ENCODE results near the gene BGN. TPM values are rescaled to one million over a fixed set of nuclear protein-coding genes. Genes with fewer than 3 reads are reported as not detected.

BGN gene
- total RNA-seq, 1 donor from 2014 or later = 0.56 TPM

GRCh38 chrX:153513265-153513664 is 18.5 kb downstream of the BGN start:
- Mint-ChIP-seq H3K4me1 (ENCODE audit: low read depth, unreplicated experiment) (peaks cover 9% of the 10 kb centered on the region), H3K4me3 (ENCODE audit: unreplicated experiment) (no peak overlapping the region), H3K27ac (ENCODE audit: unreplicated experiment) (no peak overlapping the region), H3K9me3 (ENCODE audit: unreplicated experiment) (peaks cover 5% of the 10 kb centered on the region), H3K27me3 (ENCODE audit: unreplicated experiment) (peaks cover 4% of the 10 kb centered on the region), H3K36me3 (ENCODE audit: unreplicated experiment) (no peaks in the 10 kb centered on the region)
- no peak for TF ChIP-seq CTCF (IDR thresholded peaks at IDR 0.05; ENCODE audit: partially characterized antibody, unreplicated experiment)
- DNase-seq = no peak

- Mint-ChIP-seq H3K4me3 (ENCODE audit: unreplicated experiment) (no peak overlapping the region), H3K4me1 (ENCODE audit: low read depth, unreplicated experiment) (peaks cover 9% of the 10 kb centered on the region), H3K27ac (ENCODE audit: unreplicated experiment) (no peak overlapping the region), H3K36me3 (ENCODE audit: unreplicated experiment) (no peaks in the 10 kb centered on the region), H3K9me3 (ENCODE audit: unreplicated experiment) (peaks cover 5% of the 10 kb centered on the region), H3K27me3 (ENCODE audit: unreplicated experiment) (peaks cover 4% of the 10 kb centered on the region)
- no peak for TF ChIP-seq CTCF (IDR thresholded peaks at IDR 0.05; ENCODE audit: partially characterized antibody, unreplicated experiment)
- no peak for DNase-seq
Measured at GRCh38 chrX:153514259-153514658, 19.5 kb downstream of the BGN start.

GRCh38 chrX:153515435-153515834 is 20.7 kb downstream of the BGN start:
- no peak for TF ChIP-seq CTCF (IDR thresholded peaks at IDR 0.05; ENCODE audit: partially characterized antibody, unreplicated experiment)
- Mint-ChIP-seq H3K36me3 (ENCODE audit: unreplicated experiment) (no peaks in the 10 kb centered on the region), H3K4me3 (ENCODE audit: unreplicated experiment) (no peak overlapping the region), H3K4me1 (ENCODE audit: low read depth, unreplicated experiment) (peaks cover 10% of the 10 kb centered on the region), H3K27me3 (ENCODE audit: unreplicated experiment) (peaks cover 4% of the 10 kb centered on the region), H3K27ac (ENCODE audit: unreplicated experiment) (no peak overlapping the region), H3K9me3 (ENCODE audit: unreplicated experiment) (peaks cover 5% of the 10 kb centered on the region)
- DNase-seq = no peak

GRCh38 chrX:153516073-153516472 is 21.3 kb downstream of the BGN start:
- H3K9me3 Mint-ChIP-seq (ENCODE audit: unreplicated experiment) = peaks cover 5% of the 10 kb centered on the region
- no peak for TF ChIP-seq CTCF (IDR thresholded peaks at IDR 0.05; ENCODE audit: partially characterized antibody, unreplicated experiment)
- no peaks in the 10 kb centered on the region for H3K36me3 Mint-ChIP-seq (ENCODE audit: unreplicated experiment)
- DNase-seq = no peak
- H3K27ac Mint-ChIP-seq (ENCODE audit: unreplicated experiment) = peak overlapping the region; percentile 57
- peaks cover 10% of the 10 kb centered on the region for H3K4me1 Mint-ChIP-seq (ENCODE audit: low read depth, unreplicated experiment)
- H3K27me3 Mint-ChIP-seq (ENCODE audit: unreplicated experiment) = peaks cover 4% of the 10 kb centered on the region
- H3K4me3 Mint-ChIP-seq (ENCODE audit: unreplicated experiment) = peak overlapping the region; percentile 51

GRCh38 chrX:153517423-153517822 is 22.6 kb downstream of the BGN start, which contains the start of gene ATP2B3:
TSS of gene ATP2B3 (plus strand) at chrX:153517642. CDS start at chrX:153536248, 18,606 bp downstream.
- peak within 1 kb of the TSS; percentile 62 for H3K27ac Mint-ChIP-seq (ENCODE audit: unreplicated experiment)
- no peaks in the 10 kb centered on the region for H3K36me3 Mint-ChIP-seq (ENCODE audit: unreplicated experiment)
- TF ChIP-seq CTCF (IDR thresholded peaks at IDR 0.05; ENCODE audit: partially characterized antibody, unreplicated experiment) = no peak
- H3K4me1 Mint-ChIP-seq (ENCODE audit: low read depth, unreplicated experiment) = peaks cover 12% of the 10 kb centered on the region
- H3K9me3 Mint-ChIP-seq (ENCODE audit: unreplicated experiment) = peaks cover 5% of the 10 kb centered on the region
- peak; percentile 55 for DNase-seq
- H3K27me3 Mint-ChIP-seq (ENCODE audit: unreplicated experiment) = peaks cover 4% of the 10 kb centered on the region
- peak within 1 kb of the TSS; percentile 90 for H3K4me3 Mint-ChIP-seq (ENCODE audit: unreplicated experiment)

Data from glutamatergic neuron (in vitro differentiated cells).